GM12891 (cell line): Measurements from ENCODE around the gene KDM1B.

ENCODE experiments used
- DNase-seq: peaks from one replicate; pipeline ENCODE4 v3.0.0; 2011; ENCODE audit warnings: low spot score; ENCODE audit not compliant: insufficient read length
- FAIRE-seq: peaks from 2 replicates; lab custom pipeline; 2011; peaks lifted over from hg19 to GRCh38; lab: Jason Lieb, UNC
- PAX5 ChIP-seq: IDR thresholded peaks from 2 replicates; pipeline ENCODE4 v1.6.1; 2011; ENCODE audit warnings: low read length, moderate library complexity, mild to moderate bottlenecking; ENCODE audit not compliant: insufficient read depth, severe bottlenecking
- POLR2A ChIP-seq: IDR thresholded peaks from 2 replicates; pipeline ENCODE4 v1.6.1; 2011; ENCODE audit warnings: low read depth, low read length, control low read depth
- POLR2AphosphoS5 ChIP-seq: IDR thresholded peaks from 2 replicates; pipeline ENCODE4 v1.6.1; 2011; ENCODE audit warnings: low read depth, low read length, control low read depth
- POU2F2 ChIP-seq: IDR thresholded peaks from 2 replicates; pipeline ENCODE4 v1.6.1; 2011; ENCODE audit warnings: low read depth, mild to moderate bottlenecking, control low read depth, low read length, moderate library complexity
- SPI1 ChIP-seq: IDR thresholded peaks from 2 replicates; pipeline ENCODE4 v1.6.1; 2011; ENCODE audit warnings: low read depth, low read length, control low read depth
- TAF1 ChIP-seq: IDR thresholded peaks from 2 replicates; pipeline ENCODE4 v1.6.1; 2011; ENCODE audit warnings: low read depth, low read length, control low read depth

The KDM1B gene

GRCh38 chr6:18269717-18270116, 114.5 kb downstream of the KDM1B start:
- DNase-seq (no peak), FAIRE-seq (no peak)
- TF ChIP-seq POLR2A (no peak), POU2F2 (no peak), PAX5 (no peak), SPI1 (no peak), POLR2AphosphoS5 (no peak), TAF1 (no peak)

GRCh38 chr6:18270216-18270615, 115.0 kb downstream of the KDM1B start:
- TF ChIP-seq SPI1 (no peak), PAX5 (no peak), POU2F2 (no peak), POLR2A (no peak), POLR2AphosphoS5 (no peak), TAF1 (no peak)
- DNase-seq: no peak
- no peak for FAIRE-seq
